CD4-positive, alpha-beta T cell treated with Interleukin-6 at 100 ng/mL for 8 hours (primary cell): ENCODE results near the gene M6PR.

ENCODE experiments used
- DNase-seq: peaks from one replicate; pipeline ENCODE4 v3.0.0-alpha.2; 2020; ENCODE audit warnings: mixed read lengths, low spot score

Gene M6PR

DNA sequence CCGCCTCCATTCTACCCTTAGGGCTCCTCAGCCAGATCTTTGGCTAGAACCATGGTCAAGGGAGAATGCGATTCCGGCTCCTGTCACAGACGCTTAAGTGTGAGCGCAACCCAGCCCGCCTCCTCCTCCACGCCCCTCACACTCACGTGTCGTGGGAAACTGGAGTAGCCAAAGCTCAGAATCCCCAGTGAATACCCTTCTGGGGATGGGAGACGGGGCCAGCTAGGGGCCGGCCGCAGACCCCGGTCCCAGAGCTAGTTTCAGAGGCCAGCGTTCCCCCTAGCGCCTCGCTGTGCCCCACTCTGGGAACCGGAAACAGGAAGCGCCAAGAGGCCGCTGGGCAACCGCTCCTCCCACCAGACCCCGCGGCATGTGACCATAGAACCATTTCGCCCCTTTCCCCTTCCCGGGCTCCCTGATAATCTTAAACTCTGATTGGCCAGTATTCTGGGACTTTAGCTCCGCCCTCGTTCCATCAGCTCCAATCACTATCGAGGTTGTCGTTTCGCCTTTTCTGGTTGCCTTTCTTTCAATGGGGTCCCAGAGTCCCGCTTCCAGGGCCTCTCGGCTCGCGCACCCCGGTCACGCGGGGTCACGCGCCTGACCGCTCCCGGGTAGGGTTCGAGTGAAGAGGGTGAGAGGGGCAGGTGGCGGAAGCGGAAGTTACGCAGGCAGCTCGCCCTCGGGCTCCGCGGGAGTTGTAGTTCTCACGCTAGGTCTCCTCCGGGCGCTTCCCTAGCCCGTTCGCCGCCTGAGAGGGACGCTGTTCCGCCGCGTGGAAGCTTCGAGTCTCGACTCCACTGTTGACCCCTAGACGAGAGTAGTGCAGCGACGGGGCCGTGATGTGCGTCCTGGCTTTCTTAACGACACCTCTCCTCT is at the start of gene M6PR:
M6PR (minus strand) TSS at position 304 of the 879 bp plus-strand sequence. CDS start 3,241 bp downstream, outside the sequence.
- peak; percentile 90 for DNase-seq

DNA sequence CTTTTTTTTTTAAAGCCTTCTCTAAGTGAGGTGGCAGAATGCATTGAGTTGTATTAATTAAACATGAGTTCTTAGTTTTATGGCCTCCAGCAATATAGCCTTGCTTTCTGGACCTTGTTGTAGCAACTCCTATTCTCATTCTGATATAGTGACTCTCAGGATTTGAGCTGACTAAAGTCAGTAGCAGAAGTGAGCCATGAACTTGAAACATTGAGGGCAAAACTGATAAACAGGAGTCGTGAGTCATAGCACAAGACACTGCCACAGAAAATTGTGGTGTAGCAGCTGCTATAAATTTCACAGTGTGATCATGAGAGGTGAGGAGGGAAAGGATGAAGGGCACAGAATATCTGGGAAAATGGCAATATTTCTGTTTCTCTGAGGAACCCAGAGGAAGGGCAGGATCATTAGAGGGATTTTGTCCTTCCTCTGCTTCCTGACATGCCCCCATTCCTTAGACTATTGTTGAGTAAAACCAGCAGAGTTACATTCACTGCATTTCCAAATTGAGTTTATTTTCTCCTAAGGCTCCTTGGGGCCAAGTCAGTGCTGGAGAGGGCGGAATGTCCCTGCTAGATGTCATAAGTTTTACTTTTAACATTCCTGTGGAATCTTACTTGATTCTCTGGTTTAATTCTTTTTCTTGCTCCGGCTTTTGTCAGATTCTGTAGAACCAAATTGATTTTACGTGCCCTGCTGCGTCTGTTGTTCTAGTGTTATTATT is 47.4 kb upstream of the M6PR start:
- peak; percentile 48 for DNase-seq

DNA sequence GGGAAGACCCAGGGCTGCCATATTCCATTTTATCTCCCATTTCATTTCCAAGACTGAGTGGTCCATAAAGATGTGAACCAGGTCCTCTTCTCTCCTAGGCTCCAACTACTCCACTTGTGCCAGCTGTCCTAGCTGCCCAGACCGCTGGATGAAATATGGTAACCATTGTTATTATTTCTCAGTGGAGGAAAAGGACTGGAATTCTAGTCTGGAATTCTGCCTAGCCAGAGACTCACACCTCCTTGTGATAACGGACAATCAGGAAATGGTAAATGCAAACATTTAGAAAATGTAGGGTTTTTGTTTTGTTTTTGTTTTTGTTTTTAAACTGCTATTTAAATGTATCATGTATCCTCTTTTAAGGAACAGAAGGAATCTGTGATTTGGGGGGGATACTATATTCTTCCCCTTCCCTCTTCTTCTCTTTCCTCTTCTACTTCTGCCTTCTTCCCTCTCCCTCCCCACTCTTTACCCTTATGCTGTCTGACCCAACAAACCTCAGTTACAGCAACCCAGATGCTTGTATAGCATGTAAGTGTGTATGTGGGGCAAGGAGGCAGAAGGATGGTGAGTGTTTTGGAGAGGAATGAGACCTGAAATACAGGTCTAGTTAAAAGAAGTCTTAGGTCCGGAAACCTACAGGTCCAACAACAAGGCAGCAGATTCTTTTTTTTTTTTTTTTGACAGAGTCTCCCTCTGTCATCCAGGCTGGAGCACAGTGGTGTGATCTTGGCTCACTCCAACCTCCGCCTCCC is 45.8 kb upstream of the M6PR start:
- DNase-seq: no peak

DNA sequence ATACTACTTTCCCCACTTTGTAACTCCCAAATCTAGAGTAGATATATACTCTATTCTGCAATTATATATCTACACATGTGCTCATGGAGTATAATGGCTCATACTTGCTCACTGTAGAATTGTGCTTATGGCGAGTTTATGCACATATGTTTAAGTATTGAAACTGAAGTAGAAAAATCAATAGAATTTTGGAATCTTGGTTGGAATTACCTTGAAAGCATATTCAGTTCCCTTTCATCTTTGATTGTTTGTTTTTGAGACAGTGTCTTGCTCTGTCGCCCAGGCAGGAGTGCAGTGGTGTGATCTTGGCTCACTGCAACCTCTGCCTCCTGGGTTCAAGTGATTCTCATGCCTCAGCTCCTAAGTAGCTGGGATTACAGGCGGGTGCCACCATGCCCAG is 44.4 kb upstream of the M6PR start:
- no peak for DNase-seq

- DNase-seq: peak; percentile 35
Measured at GRCh38 chr12:8991371-8992345, 42.2 kb upstream of the M6PR start.

- DNase-seq: no peak
Measured at GRCh38 chr12:8989413-8989812, 40.0 kb upstream of the M6PR start, which contains the start of gene KLRG1. Gene KLRG1 (plus strand): TSS chr12:8989546. CDS start chr12:8989636, 90 bp downstream.

GRCh38 chr12:8987685-8988084 is 38.2 kb upstream of the M6PR start:
- no peak for DNase-seq

GRCh38 chr12:8987163-8987562 is 37.7 kb upstream of the M6PR start:
- no peak for DNase-seq

- no peak for DNase-seq
Measured at GRCh38 chr12:8985213-8985754, 35.8 kb upstream of the M6PR start.

DNA sequence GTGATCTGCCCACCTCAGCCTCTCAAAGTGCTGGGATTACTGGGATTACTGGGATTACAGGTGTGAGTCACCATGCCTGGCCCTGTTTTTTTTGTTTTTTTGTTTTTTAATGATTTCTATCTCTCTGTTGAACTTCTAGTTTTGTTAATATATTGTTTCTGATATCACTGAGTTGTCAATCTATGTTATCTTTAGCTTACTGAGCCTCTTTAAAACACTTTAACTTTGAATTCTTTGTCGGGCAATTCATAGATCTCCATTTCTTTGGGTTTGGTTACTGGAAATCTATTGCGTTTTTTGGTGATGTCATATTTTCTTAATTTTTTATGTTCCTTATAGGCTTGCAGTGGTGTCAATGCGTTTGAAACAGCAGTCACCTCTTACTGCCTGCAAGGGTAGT is 30.7 kb upstream of the M6PR start:
- DNase-seq: no peak

- no peak for DNase-seq
Measured at GRCh38 chr12:8970432-8970831, 21.0 kb upstream of the M6PR start.

DNA sequence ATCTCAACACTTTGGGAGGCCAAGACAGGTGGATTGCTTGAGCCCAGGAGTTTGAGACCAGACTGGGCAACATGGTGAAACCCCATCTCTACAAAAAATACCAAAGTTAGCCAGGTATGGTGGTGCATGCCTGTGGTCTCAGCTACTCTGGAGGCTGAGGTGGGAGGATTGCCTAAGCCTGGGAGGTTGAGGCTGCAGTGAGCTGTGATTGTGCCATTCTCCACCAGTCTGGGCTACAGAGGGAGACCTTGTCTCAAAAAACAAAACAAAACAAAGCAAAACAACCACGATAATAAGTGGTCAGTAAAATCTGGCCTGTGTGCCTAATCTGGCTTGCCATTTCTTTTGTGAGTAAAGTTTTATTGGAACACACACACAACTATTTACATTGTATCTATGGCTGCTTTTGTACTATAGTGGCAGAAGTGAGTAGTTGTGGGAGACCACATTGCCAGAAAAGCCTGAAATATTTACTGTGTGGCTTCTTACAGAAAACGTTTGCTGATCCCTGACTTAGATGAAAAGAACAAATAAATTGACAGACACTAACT is 20.5 kb upstream of the M6PR start:
- DNase-seq: no peak

DNA sequence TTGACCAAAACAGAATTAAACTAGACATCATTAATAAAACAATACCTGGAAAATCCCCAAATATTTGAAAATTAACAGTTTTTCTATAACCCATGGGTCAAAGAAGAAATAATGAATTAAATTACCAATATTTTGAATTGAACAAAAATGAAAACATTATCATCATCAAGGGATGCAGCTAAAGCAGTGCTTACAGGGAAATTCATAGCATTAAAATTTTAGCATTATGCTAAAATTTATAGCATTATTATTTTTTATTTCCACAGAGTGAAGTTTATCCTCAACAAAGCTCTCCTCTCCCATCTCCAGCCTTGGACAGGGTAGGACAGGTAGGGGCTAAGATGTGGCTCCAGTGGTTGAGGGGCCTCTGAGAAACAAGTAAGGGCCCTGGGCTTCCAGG is 19.3 kb upstream of the M6PR start:
- no peak for DNase-seq

GRCh38 chr12:8960176-8960575 is 10.7 kb upstream of the M6PR start:
- peak; percentile 50 for DNase-seq

DNA sequence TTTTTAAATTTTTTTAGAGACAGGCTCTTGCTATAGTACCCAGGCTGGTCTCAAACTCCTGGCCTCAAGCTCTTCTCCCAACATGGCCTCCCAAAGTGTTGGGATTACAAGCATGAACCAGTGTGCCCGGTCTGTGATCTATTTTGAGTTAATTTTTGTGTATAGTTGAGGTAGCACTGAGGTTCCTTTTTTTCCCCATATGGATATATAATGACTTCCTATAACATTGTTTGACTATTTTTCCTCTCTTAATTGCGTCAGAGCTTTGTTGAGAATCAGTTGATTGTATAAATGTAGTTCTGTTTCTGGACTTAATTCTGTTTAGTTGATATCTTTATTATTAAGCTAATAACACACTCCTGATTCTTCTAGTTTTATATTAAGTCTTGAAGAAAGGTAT is 8.6 kb upstream of the M6PR start:
- no peak for DNase-seq

DNA sequence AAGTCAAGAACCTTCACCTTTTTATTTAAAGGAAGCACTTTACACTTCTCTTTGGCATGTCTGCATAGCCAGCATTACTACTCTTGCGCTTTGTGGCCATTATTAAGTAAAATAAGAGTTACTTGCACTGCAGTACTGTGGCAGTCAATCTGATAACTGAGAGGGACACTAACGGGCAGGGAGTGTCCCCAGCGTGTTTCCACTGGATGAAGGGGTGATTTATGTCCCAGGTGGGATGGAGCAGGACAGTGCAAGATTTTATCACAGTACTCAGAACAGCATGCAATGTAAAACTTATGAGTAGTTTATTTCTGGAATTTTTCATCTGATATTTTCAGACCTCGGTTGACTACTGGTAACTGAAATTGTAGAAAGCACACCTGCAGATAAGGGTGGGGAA is 8.1 kb upstream of the M6PR start:
- DNase-seq: no peak

GRCh38 chr12:8956772-8957171 is 7.3 kb upstream of the M6PR start:
- DNase-seq: no peak

- no peak for DNase-seq
Measured at GRCh38 chr12:8956073-8956472, 6.6 kb upstream of the M6PR start.

- peak; percentile 71 for DNase-seq
Measured at GRCh38 chr12:8953773-8954402, 4.4 kb upstream of the M6PR start.

DNA sequence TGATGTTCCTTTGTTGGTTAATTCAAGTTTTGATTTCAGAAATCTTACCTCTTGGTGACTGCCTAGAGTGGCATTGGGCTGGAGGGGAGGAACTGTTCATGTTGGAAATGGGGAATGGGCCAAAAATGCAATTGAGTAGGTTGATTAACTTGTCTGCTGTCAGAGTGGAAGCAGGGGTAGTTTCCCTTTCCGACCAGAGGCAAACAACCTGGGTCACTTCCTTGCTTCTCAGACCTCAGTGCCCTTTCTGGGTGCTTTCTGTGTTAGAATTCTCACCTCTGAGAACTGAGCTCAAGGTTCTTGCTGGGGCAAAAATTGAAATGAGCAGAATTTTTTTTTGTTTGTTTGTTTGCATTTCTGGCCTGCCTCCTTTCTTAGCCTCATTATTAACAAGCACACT is 2.3 kb upstream of the M6PR start:
- DNase-seq: peak; percentile 46
